Mesendoderm (in vitro differentiated cells): ENCODE data around the gene MCEMP1.

Experiments
- DNase-seq: peaks from one replicate; pipeline ENCODE4 v3.0.0; 2013
- H2AK5ac ChIP-seq: 2 replicates; pipeline ENCODE4 v1.6.1; 2013; ENCODE audit warnings: low read length, inconsistent platforms
- H2BK120ac ChIP-seq: 2 replicates; pipeline ENCODE4 v1.6.1; 2013; ENCODE audit warnings: low read depth, mild to moderate bottlenecking, low read length, moderate library complexity, mixed read lengths
- H2BK15ac ChIP-seq: replicated peaks from 2 replicates; pipeline ENCODE4 v1.6.1; 2013; ENCODE audit warnings: low read depth, mild to moderate bottlenecking, moderate library complexity
- H2BK5ac ChIP-seq: 2 replicates; pipeline ENCODE4 v1.6.1; 2013; ENCODE audit warnings: low read length, inconsistent platforms
- H3K18ac ChIP-seq: 2 replicates; pipeline ENCODE4 v1.6.1; 2013; ENCODE audit warnings: mild to moderate bottlenecking, low read length, mixed read lengths
- H3K23ac ChIP-seq: one replicate; pipeline ENCODE4 v1.6.1; 2013; ENCODE audit warnings: low read length
- H3K27ac ChIP-seq: 2 replicates; pipeline ENCODE4 v1.5.1; 2013; ENCODE audit warnings: low read depth, mild to moderate bottlenecking, inconsistent platforms, low read length, moderate library complexity
- H3K27me3 ChIP-seq: 2 replicates; pipeline ENCODE4 v1.6.1; 2013; ENCODE audit warnings: low read length, control low read depth, mild to moderate bottlenecking, inconsistent platforms; ENCODE audit not compliant: insufficient read depth, poor library complexity
- H3K36me3 ChIP-seq: 2 replicates; pipeline ENCODE4 v1.6.1; 2013; ENCODE audit warnings: low read length, inconsistent platforms; ENCODE audit not compliant: control insufficient read depth, insufficient read depth
- H3K4ac ChIP-seq: one replicate; pipeline ENCODE4 v1.6.1; 2013; ENCODE audit warnings: low read depth, mild to moderate bottlenecking, low read length, moderate library complexity
- H3K4me1 ChIP-seq: 2 replicates; pipeline ENCODE4 v1.6.1; 2013; ENCODE audit warnings: low read depth, low read length, inconsistent platforms; ENCODE audit not compliant: control insufficient read depth
- H3K4me2 ChIP-seq: 2 replicates; pipeline ENCODE4 v1.6.1; 2013; ENCODE audit warnings: low read length
- H3K4me3 ChIP-seq: 2 replicates; pipeline ENCODE4 v1.5.1; 2013; ENCODE audit warnings: mild to moderate bottlenecking, low read length
- H3K56ac ChIP-seq: one replicate; pipeline ENCODE4 v1.6.1; 2013; ENCODE audit warnings: low read length
- H3K79me1 ChIP-seq: 2 replicates; pipeline ENCODE4 v1.6.1; 2013; ENCODE audit warnings: low read length, inconsistent platforms
- H3K79me2 ChIP-seq: 2 replicates; pipeline ENCODE4 v1.6.1; 2013; ENCODE audit warnings: mild to moderate bottlenecking, low read length; ENCODE audit not compliant: control insufficient read depth, insufficient read depth
- H3K9ac ChIP-seq: 2 replicates; pipeline ENCODE4 v1.6.1; 2013; ENCODE audit warnings: low read length, inconsistent platforms
- H4K5ac ChIP-seq: one replicate; pipeline ENCODE4 v1.6.1; 2013; ENCODE audit warnings: low read length
- H4K8ac ChIP-seq: one replicate; pipeline ENCODE4 v1.6.1; 2013; ENCODE audit warnings: low read depth, mild to moderate bottlenecking, control low read depth, low read length, moderate library complexity
- WGBS: extraction: QIAGEN DNeasy Blood & Tissue Kit; methylation state at CpG from one replicate; pipeline ENCODE4 v1.1.7; 2013; ENCODE audit warnings: low lambda C conversion rate, missing lambda C conversion rate; ENCODE audit not compliant: insufficient coverage; ENCODE audit errors: extremely low coverage; 5-methylcytosine and 5-hydroxymethylcytosine counted together

Gene MCEMP1

DNA sequence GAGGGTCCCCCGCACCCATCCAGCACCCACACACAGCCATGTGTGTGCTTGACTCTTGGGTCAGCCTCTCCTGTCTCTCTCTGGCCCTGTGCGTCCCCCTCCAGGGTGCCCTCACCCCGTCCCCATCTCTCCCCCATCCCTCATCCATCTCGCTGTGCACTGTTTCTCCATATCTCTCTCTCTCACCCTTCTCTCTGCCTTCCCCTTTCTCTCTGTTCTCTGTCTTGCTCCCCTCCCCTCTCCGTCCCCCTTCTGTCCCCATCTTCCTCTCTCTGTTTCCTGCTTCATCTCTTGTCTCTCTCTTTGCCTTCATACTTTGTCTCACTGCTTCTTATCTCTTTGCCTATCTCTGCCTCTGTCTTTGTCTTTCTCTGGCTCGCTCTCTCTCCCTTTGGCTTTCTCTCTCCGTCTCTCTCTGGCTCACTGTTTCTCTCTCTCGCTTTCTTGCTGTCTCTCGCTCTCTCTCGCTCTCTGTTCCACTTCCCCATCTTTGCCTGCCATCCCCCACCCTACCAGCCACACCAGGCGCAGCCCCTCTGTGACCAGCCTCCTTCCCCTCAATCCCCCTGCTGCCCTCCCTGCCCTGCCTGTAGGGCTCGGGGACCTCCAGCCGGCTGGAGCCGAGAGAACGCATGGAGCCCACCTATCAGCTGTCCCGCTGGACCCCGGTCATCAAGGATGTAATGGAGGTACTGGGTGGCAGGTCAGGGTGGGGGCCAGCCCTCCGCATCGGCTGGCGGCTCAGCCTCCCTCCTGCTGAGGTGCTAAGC is 31.0 kb upstream of the MCEMP1 start:
- H3K4me3 ChIP-seq = no peak overlapping the region
- no peak overlapping the region for H3K18ac ChIP-seq
- no peak overlapping the region for H2BK120ac ChIP-seq
- no peaks in the 10 kb centered on the region for H3K79me1 ChIP-seq
- no peaks in the 10 kb centered on the region for H3K27me3 ChIP-seq
- no peak overlapping the region for H3K23ac ChIP-seq
- no CpG with 5 or more reads among the region's 20 CpGs for WGBS
- H3K4me2 ChIP-seq = no peak overlapping the region
- no peak overlapping the region for H3K27ac ChIP-seq
- no peak overlapping the region for H3K4ac ChIP-seq
- peak; percentile 53 for DNase-seq
- no peaks in the 10 kb centered on the region for H3K36me3 ChIP-seq
- no peak overlapping the region for H2BK5ac ChIP-seq
- H2BK15ac ChIP-seq = no peak overlapping the region
- H2AK5ac ChIP-seq = no peak overlapping the region
- no peaks in the 10 kb centered on the region for H3K79me2 ChIP-seq
- H3K56ac ChIP-seq = peak overlapping the region; percentile 62
- H4K8ac ChIP-seq = no peak overlapping the region
- no peak overlapping the region for H4K5ac ChIP-seq
- no peaks in the 10 kb centered on the region for H3K4me1 ChIP-seq
- no peak overlapping the region for H3K9ac ChIP-seq

DNA sequence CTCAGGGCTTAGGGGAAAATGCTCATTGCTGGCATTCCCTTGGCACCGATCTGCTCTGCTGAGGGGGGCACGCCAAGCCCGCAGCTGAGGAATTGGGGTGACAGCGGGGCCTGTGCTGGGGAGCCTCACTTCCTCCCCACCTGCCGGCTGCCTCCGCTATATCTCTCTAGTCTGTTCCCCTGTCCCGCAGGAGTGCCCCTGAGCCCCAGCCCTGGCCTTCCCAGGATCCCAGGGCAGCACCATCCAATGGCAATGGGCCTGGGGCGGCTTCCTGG is 30.5 kb upstream of the MCEMP1 start:
- no peaks in the 10 kb centered on the region for H3K27me3 ChIP-seq
- H3K18ac ChIP-seq = no peak overlapping the region
- H3K23ac ChIP-seq = no peak overlapping the region
- no peak overlapping the region for H3K4me3 ChIP-seq
- H3K36me3 ChIP-seq = no peaks in the 10 kb centered on the region
- H3K4me2 ChIP-seq = no peak overlapping the region
- no peaks in the 10 kb centered on the region for H3K79me2 ChIP-seq
- no peak overlapping the region for H4K8ac ChIP-seq
- no peak overlapping the region for H2BK120ac ChIP-seq
- H3K4me1 ChIP-seq = no peaks in the 10 kb centered on the region
- no CpG with 5 or more reads among the region's 8 CpGs for WGBS
- H3K27ac ChIP-seq = no peak overlapping the region
- no peak overlapping the region for H3K56ac ChIP-seq
- H2BK15ac ChIP-seq = no peak overlapping the region
- no peaks in the 10 kb centered on the region for H3K79me1 ChIP-seq
- H2AK5ac ChIP-seq = no peak overlapping the region
- no peak overlapping the region for H3K4ac ChIP-seq
- DNase-seq = no peak
- H3K9ac ChIP-seq = no peak overlapping the region
- H2BK5ac ChIP-seq = no peak overlapping the region
- H4K5ac ChIP-seq = no peak overlapping the region

DNA sequence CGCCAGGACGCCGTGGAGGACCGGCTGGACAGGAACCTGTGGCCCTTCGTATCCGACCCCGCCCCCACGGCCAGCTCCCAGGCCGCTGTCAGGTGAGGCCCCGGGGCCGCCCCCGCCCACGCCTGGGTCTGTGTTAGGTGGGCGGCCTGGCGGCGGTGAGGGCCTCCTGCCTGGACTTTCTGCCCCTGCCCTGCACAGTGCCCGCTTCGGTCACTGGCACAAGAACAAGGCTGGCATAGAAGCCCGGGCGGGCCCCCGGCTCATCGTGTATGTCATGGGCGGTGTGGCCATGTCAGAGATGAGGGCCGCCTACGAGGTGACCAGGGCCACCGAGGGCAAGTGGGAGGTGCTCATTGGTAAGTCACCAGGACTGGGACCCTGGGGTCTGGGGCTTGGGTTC is 29.7 kb upstream of the MCEMP1 start:
- Histone ChIP-seq H3K23ac (no peak overlapping the region), H2BK120ac (no peak overlapping the region), H3K56ac (no peak overlapping the region), H3K4me3 (no peak overlapping the region), H3K27me3 (no peaks in the 10 kb centered on the region), H3K18ac (no peak overlapping the region), H3K4me2 (no peak overlapping the region), H3K79me2 (no peaks in the 10 kb centered on the region), H3K36me3 (no peaks in the 10 kb centered on the region), H3K79me1 (no peaks in the 10 kb centered on the region), H2BK15ac (no peak overlapping the region), H4K5ac (no peak overlapping the region), H2AK5ac (no peak overlapping the region), H4K8ac (no peak overlapping the region), H3K4ac (no peak overlapping the region), H3K9ac (no peak overlapping the region), H3K4me1 (no peaks in the 10 kb centered on the region), H2BK5ac (no peak overlapping the region), H3K27ac (no peak overlapping the region)
- DNase-seq = no peak
- no CpG with 5 or more reads among the region's 26 CpGs for whole genome bisulfite sequencing

DNA sequence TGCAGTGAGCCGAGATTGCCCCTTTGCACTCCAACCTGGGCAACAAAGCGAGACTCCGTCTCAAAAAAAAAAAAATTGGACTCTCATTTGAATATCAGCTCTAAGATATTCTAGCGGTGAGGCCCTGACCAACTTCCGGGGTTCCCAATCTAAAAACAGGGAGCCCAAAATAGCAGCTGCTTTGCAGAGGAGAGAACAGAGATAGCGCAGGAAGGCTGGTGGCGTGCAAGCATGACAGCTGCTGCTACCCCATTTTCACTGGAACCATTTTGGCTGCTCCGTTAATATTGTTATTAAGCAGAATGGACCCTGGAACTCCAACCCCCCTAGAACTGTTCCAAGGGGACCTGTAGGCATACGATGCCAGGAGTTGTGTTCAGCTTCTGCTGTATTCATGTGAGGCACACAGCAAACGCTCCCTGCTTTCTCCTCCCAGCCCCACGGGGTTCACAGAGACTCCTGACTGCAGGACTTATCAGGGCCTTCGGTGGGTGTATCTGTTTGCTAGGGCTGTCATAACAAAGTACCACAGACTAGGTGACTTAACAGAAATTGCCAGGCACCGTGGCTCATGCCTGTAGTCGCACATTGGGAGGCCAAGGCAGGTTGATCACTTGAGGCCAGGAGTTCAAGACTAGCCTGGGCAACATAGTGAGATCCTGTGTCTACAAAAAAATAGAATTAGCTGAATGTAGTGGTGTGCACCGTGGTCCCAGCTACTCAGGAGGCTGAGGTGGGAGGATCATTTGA is 28.4 kb upstream of the MCEMP1 start:
- Histone ChIP-seq H3K56ac (no peak overlapping the region), H3K4me2 (no peak overlapping the region), H3K79me1 (no peaks in the 10 kb centered on the region), H3K23ac (no peak overlapping the region), H2AK5ac (no peak overlapping the region), H2BK120ac (no peak overlapping the region), H3K4ac (no peak overlapping the region), H3K4me1 (no peaks in the 10 kb centered on the region), H3K18ac (no peak overlapping the region), H3K9ac (no peak overlapping the region), H3K27ac (no peak overlapping the region), H2BK5ac (no peak overlapping the region), H3K4me3 (no peak overlapping the region), H4K8ac (no peak overlapping the region), H3K27me3 (no peaks in the 10 kb centered on the region), H2BK15ac (no peak overlapping the region), H3K79me2 (no peaks in the 10 kb centered on the region), H3K36me3 (no peaks in the 10 kb centered on the region), H4K5ac (no peak overlapping the region)
- no CpG with 5 or more reads among the region's 15 CpGs for WGBS
- no peak for DNase-seq

DNA sequence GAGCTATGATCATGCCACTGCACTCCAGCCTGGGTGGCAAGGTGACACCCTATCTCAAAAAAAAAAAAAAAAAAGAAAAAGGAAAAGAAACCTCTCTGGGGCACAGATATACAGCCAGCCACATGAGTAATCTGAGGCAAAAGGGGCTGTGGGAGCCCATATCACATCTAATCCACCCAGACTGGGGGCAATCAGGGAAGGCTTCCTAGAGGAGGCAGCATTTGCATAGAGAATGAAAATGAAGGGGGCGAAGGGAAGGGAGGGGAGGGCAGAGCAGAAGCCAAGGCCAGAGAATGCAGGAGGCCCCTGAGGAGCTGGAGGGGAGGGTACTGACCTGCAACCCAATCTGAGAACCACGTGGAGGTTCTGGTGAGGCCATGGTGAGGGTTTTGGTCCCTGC is 26.7 kb upstream of the MCEMP1 start:
- Histone ChIP-seq H3K4me1 (no peaks in the 10 kb centered on the region), H2BK5ac (no peak overlapping the region), H3K27me3 (no peaks in the 10 kb centered on the region), H3K27ac (no peak overlapping the region), H3K36me3 (no peaks in the 10 kb centered on the region), H3K79me1 (no peaks in the 10 kb centered on the region), H4K5ac (no peak overlapping the region), H3K9ac (no peak overlapping the region), H3K23ac (no peak overlapping the region), H3K4ac (no peak overlapping the region), H2BK15ac (no peak overlapping the region), H4K8ac (no peak overlapping the region), H3K18ac (no peak overlapping the region), H3K79me2 (no peaks in the 10 kb centered on the region), H3K4me2 (no peak overlapping the region), H2AK5ac (no peak overlapping the region), H3K56ac (no peak overlapping the region), H3K4me3 (no peak overlapping the region), H2BK120ac (no peak overlapping the region)
- no CpG with 5 or more reads among the region's 2 CpGs for WGBS
- DNase-seq = no peak
